ENCODE results near the gene MLLT6.

MLLT6 gene

DNA sequence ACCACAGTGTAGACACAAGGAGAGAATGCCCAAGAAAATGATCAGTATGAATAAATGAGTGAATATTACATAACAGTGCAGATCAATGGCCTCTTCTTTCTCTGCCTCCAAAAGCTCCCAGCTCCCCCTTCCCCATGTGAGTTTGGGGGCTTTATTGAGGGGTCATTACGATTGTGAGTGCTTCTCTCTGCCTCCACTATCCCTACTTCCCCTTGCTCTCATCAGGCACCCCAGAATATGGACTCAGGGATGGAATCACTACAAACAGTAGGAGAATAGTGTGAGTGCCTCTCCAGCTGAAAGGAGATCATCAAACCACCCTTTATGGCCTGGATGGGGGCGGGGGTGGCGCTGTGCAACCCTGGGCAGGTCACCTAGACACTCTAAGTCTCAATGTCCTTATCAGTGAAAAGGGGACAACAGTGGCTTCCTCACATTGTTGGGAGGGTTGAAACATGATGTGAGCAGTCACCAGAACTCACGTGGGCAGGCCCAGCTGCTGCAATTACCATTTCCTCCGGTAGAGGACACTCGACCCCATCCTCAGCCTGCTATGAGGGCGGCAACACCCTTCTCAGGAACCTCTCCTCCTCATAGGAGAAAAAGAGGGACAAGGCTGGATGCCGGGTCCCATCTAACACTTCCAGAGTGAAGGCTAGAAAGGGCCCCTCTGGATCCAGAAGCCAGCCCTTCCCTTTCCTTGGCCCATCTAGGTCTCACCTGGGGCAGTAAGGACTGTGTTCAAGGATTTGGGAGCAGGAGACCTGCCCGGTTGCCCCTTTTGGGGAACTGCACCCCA is 28.2 kb upstream of the MLLT6 start:
- DNase-seq = peak; percentile 92

GRCh38 chr17:38677819-38678218 is 27.3 kb upstream of the MLLT6 start:
- DNase-seq = no peak

- no peak for DNase-seq
Measured at GRCh38 chr17:38681096-38681495, 24.0 kb upstream of the MLLT6 start.

DNA sequence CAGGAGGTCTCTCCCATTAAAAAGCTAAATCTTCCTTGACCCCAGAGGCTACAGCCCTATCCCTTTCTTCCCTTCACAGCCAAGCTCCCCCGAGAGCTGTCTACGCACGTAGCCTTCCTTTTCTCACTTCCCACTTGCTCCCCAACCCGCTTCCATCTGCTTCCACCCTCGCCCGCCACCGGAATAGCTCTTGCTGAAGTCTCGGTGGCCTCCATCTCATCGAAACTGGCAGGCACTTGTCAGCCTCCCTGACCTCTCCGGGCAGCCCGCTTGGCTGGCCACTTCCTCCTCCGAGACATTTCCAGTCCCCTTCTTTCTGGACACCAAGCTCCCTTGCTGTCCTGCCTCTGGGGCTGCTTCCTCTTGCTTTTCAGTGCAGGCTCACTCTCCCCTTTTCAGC is 19.6 kb upstream of the MLLT6 start:
- no peak for DNase-seq

GRCh38 chr17:38687286-38687685 is 17.8 kb upstream of the MLLT6 start:
- DNase-seq = no peak

- no peak for DNase-seq
Measured at GRCh38 chr17:38690386-38690785, 14.7 kb upstream of the MLLT6 start.

DNA sequence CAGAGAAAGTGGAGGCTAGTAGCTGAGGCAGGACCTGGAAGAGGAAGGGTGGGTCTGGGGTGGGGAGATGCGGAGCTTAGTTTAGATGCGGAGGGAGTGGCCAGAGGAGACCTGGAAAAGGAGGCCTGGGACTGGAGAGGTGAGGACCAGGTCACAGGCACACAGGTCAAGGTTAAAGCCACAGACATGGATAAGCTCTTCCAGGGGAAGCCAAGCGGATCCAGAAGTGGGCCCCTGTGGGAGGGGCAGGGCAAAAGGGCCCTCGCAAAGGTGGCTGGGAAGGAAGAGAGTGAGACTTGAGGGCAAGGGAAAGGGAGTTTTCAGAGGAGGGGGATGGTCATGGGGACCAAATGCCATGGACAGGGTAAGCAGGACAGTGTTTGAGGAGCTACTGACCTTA is 13.9 kb upstream of the MLLT6 start:
- no peak for DNase-seq

GRCh38 chr17:38693700-38694329 is 11.3 kb upstream of the MLLT6 start:
- no peak for DNase-seq

GRCh38 chr17:38697061-38697820 is 7.8 kb upstream of the MLLT6 start:
- DNase-seq = no peak

GRCh38 chr17:38698760-38699159 is 6.3 kb upstream of the MLLT6 start:
- no peak for DNase-seq

DNA sequence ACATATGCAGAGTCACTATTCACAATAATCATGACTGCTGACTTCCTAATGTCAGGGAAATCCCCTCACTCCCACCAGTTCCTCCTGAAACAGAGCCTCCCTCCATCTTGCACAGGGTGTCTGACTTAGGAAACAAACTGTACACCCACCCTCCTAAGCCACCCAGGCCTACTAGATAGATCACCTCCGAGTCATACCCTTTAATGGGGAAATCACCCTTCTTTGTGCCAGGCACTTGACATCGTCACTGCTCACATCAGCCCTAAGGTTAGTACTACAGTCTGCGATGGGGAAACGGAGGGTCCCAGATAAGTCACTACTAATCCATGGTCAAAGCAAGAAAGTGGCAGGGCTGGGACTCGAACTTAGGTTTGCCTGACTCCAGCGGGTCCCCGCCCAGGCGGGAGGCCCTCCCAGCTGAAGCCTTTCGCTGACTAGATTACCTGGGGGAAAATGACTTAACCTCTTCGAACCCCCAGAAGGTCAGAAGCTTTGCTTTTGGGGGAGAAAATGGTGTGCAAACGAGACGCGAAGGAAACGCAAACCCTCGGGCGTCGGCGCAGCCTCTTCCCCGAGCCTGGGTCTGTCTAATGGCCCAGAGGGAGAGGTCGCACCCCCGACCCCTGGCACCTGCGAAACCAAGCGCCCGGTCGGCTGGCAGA is 3.4 kb upstream of the MLLT6 start:
- peak; percentile 91 for DNase-seq

- DNase-seq = peak; percentile 86
Measured at GRCh38 chr17:38702166-38702915, 2.7 kb upstream of the MLLT6 start.

DNA sequence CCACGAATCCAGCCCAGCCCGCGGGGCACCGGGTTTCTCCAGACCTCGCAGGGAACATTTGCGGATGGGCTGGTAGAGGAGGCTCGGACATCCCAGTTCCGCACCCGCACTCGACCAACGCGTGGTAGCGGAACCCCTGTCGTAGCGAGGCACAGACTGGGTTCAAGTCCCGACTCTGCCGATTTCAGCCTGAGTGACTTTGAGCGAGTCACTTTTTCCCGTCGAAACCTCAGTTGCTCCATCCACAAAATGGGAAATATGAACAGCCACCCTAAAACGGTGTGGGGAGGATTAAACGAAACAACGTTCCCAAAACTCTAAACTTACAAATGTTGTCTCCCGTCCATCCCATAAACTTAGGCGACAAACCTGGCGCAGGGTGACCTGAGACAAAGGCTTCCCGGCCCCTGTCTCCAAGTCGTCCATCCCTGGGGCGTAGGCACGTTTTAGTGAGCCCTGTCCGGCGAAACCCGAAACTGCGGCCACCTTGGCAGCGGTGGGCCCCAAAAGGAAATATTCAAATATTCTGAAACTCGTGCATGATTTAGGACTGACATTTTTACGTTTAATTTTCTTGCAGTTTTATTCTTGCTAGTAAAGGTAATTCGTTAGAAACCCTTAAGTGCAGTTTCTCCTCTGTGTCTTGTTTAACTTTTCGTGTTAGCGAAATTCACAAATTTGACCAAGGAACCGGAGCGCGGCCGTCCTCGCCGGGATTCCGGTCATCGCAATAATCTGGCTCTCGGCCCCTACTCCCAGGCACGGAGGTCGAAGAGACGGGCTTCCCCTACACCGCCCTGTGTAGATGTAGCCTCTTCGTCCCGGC is 1.9 kb upstream of the MLLT6 start:
- peak; percentile 66 for DNase-seq

DNA sequence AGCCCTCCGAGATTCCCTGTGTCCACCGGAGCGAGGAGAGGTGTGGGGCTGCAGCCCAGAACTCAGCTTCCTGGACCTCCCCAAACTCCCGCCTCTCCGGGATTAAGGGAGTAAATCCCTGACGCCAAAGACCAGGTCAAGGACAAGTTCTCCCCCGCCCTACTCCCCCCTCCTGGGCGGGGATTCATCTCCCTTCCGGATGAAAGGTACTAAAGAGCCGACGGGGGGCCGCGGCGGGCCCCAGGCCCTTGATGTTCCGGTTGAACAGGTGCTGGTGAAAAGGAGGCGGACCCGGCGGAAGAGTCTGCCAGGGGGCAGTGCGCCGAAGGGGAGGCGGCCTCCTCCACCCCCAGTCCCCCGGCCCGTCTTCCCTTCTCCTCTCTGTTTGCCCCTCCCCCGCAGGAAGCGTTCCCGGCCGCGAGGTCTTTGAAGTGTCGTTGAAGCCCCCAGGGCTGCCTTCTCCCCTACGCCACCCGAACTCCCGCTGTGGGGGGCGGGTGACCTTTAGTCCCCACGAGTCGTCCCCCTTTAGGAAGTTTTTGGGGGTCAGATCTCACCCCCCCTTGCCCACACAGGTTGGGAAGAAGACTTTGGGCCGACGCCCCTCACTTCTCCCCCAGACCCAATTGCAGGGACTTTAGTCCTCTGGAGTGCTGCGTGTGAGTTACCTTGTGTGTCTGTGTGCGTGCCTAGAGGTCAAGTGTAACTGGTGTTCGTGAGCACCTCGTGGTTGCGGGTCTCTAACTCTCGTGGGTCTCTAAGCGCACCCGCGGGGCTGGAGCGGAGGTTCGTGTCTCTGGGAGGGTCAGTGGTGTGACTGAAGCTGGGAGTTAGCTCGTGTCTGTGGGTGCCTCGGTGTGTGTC is 1.1 kb upstream of the MLLT6 start:
- DNase-seq = peak; percentile 93

GRCh38 chr17:38705523-38705802 is 390 bp downstream of the MLLT6 start:
- DNase-seq = no peak

DNA sequence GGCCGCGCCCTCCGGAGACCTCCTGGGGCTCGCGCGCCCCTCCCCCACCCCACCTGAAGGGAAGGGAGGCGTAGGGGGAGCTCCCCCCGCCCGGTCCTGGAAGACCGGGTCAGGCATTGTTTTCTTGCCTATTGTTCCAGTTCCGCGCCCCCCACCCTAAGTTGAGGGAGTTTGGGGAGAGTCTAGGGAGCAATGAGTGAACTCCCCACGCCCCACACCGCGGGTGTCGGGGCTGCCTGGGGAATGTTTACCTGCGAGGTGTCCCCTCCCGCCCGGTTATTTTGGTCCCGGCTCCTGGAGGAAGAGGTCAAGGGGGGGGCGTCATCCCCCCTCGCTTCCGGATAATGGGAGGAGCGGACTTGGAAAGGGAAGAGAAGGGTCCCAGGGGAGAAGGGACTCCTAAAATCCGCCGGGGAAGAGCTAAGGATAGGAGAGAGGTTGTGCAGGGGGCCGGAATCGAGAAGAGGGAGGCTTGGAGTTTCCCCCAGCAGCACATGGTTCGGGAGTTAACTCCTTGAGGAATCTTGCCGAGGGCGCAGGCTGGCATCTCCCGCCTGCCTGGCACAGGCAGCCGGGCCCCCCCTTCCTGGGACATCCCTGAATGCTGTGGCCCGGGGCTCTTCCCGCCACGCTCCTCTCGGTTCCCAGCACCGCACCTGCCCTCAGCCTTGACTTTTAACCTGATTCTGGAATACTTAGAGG is 881 bp downstream of the MLLT6 start:
- peak; percentile 61 for DNase-seq

GRCh38 chr17:38706505-38707216 is 1.6 kb downstream of the MLLT6 start:
- DNase-seq = peak; percentile 60

GRCh38 chr17:38707678-38708351 is 2.7 kb downstream of the MLLT6 start:
- no peak for DNase-seq

Data from stimulated activated CD8-positive, alpha-beta memory T cell treated with anti-CD3 and anti-CD28 coated beads, Interleukin-4, amount 100 ng/mL, for 48 hours (primary cell).